GM19043 (cell line): ENCODE results near the gene DDX49.

ENCODE experiments used
- ATAC-seq: cut with Tn5 transposase; IDR thresholded peaks from one replicate; pipeline ENCODE4 v1.9.1; 2021; ENCODE audit warnings: low read depth; ENCODE audit not compliant: unreplicated experiment

Gene DDX49

GRCh38 chr19:18967358-18968146 lies 48.0 kb downstream of the DDX49 start:
- no peak for ATAC-seq

GRCh38 chr19:18969931-18970659 lies 50.6 kb downstream of the DDX49 start:
- no peak for ATAC-seq

- ATAC-seq = no peak
Measured at GRCh38 chr19:18972301-18972811, 52.8 kb downstream of the DDX49 start.

GRCh38 chr19:18972851-18973250 lies 53.3 kb downstream of the DDX49 start:
- no peak for ATAC-seq

- no peak for ATAC-seq
Measured at GRCh38 chr19:18975011-18975410, 55.5 kb downstream of the DDX49 start.

GRCh38 chr19:18975869-18976268 lies 56.4 kb downstream of the DDX49 start:
- ATAC-seq = no peak
